ENCODE results near the gene GRN.
"Not testable (repeated sequence)": the region's sequence is repeated elsewhere in the genome, so short reads cannot be mapped to it uniquely, and the experiment has no call there.

GRN gene

GRCh38 chr17:44321246-44322120, 23.6 kb upstream of the GRN start:
- DNase-seq: no peak

DNA sequence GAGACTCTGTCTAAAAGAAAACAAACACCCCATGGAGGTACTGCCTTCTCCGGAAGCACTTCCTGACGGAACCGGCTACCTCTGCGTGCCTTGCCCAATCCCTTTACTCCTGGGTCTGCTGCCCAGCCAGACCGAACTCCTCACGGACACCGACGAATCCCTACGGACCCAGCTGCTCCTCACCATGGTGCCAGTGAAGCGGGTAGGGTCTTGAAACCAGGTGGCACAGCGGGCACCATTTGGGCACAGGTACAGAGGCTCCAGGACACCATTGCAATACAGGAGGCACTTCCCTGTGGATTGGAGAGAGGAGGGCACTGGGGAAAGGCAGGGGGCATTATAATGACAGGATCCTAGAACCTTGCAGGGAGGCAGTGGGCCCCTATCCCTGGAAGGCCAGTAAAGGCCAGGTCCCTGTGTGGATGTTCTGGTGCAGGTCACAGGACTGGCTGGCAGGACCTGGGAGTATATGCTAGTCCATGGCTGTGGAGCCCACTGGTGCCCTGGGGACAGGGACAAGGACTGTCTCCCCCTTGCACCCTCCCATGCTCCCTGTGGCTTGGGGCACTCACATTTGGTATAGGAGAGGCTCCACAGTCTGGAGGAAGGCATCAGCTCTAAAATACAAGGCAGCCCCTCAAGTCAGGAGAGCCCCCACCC, 22.7 kb upstream of the GRN start:
- DNase-seq: no peak

DNA sequence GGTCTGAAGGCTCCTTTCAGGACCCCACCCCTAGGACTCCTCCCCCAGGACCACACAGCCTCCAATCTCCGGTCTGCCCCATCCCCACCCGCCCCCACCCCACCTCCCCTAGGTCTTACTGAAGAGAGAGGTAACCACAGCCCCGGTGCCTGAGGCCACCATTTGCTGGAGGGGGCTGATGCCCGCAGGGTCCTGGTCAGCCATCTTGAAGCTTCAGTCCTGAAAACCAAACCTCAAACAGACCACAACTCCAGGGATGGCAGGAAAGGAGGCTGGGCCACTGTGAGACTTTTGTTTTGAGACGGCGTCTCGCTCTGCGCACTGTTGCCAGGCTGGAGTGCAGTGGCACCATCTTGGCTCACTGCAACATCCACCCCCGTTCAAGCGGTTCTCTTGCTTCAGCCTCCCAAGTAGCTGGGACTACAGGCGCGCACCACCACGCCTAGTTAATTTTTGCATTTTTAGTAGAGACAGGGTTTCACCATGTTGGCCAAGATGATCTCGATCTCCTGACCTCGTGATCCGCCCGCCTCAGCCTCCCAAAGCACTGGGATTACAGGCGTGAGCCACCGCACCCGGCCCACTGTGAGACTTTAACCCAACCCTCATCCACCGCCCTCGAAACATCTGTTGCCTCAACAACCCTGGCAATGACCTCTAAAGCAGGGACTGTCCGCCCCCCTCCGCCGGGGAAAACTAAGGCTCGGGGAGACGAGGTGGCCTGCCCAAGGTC, 21.6 kb upstream of the GRN start:
- no peak for DNase-seq

DNA sequence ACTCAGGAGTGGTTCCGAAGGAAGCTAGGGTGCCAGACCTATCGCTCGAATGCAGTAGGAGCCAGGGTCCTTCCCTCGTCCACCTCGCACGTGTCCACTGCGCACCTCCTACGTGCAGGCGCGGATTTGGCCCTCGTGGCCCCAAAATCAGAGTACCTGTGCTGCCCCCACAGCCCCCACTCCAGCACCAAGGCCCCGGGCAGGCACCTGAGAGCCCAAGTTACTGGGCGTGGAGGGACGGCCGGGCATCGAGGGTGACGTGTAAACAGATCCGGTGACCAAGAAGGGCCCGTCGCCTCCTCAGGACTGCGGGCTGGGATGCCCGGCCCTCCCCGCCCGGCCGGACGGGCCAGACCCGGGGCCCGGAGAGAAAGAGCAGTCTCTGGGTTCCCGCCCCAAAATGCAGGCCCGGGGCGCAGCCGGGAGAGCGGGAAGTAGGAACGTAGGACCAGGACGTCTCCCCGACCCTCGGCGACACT, 21.0 kb upstream of the GRN start:
- DNase-seq: no peak

DNA sequence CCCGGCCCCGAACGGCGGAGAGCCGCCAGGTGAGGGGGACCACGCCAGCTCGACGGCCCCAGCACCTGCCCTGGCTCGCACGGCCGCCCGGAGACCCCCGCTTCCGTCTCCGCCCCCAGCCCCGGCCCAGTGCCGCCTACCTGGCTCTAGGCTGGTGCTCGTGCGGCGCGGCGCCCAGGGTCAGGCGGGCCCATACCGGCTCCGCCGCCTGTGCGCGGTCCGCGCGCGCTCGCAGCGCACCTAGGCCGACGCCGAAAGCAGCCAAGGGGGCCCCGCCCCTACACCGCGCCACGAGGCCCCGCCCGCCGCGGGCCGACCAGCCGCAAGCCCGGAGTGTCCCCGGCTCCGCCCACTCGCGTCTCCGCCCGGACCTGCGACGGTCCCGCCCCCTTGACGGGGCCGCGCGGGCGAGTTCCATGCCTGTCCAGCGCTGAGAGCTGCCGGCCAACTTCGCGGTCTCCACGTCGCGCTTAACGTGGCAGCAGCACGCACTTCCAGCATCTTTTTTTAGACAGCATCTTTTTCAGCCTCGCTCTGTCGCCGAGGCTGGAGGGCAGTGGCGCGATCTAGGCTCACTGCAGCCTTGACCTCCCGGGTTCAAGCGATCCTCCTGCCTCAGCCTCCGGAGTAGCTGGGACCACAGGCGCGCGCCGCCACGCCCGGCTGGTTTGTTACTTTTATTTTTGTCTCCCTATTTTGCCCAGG, 20.4 kb upstream of the GRN start, which contains the start of gene SLC25A39:
TSS of gene SLC25A39 (minus strand) at position 253 of the 705 bp plus-strand sequence. CDS start 1,261 bp downstream, outside the sequence.
- peak; percentile 94 to 95 for DNase-seq

DNA sequence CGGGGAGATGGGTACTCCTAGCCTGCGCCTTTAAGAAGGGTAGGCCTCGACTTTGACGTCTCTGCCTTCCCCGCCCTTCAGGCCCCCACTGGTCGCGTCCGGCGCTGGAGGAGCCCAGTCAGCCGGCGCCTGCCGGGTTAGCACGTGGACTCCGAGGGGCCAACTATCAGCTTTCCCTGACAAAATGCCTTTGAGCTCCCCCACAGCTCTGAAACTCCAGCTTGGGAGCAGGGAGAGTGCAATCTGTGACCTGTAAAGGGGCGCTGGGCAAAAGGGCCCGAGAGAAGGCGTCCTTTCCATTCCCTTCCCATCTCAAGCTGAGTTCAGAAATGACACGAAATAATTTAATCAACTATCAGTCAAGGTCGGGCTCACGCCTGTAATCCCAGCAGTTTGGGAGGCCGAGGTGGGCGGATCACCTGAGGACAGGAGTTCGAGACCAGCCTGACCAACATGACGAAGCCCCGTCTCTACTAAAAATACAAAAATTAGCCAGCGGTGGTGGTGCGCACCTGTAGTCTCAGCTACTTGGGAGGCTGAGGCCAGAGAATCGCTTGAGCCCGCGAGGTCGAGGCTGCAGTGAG, 18.1 kb upstream of the GRN start:
- DNase-seq: peak; percentile 98 to 99

DNA sequence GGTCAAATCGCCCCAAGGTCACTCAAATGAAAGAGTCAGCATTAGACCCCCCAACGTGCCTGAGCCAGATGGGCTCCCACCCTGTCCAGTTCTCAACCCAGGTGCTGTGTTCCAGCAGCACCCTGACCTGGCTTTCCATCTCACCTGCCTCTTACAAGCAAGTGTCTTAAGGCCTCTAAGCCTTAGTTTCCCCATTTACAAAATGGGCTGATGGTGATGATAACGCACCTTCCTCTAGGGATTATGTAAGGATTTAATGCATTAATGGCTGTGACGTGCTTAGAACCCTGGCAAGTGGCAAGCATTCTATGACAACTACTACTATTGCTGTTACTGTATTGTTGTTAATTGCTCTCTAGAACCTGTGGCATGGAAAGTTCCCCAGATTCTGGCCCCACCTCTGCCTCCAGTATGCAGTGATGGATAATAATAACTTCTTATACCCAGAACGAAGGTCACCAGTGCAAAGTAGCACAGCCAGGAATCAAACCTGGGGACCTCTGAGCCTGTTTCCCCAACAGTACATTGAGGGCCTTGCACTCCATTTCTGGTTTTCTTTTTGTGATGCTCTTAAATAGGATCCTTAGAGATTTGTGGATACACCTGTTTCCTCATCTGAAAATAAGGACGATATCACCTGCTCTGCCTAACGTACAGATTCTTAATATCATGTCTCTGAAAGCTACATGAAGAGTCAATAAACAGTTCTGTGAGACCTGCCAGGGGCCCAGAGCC, 17.2 kb upstream of the GRN start:
- no peak for DNase-seq

DNA sequence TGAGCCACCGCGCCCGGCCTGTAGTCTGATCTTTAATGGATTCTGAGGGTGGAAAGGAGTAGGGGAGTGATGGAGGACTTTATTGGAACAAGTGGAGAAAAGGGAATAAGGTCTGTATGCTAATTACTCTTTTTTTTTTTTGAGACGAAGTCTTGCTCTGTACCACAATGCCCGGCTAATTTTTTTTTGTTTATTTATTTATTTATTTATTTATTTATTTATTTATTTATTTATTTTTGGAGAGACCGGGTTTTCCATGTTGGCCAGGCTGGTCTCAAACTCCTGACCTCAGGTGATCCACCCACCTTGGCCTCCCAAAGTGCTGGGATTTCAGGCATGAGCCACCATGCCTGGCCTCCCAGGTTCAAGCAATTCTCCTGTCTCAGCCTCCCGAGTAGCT, 15.6 kb upstream of the GRN start:
- DNase-seq: not testable (repeated sequence)

DNA sequence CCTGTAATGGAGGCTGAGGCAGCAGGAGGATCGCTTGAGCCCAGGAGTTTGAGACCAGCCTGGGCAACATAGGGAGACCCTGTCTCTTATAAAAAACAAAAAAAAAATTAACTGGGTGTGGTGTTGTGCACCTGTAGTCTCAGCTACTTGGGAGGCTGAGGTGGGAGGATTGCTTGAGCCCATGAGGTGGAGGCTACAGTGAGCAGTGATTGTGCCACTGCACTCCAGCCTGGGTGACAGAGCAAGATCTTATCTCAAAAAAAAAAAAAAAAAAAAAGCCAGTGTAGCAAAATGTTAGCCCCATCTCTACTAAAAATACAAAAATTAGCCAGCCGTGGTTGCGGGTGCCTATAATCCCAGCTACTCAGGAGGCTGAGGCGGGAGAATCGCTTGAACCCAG, 14.8 kb upstream of the GRN start:
- DNase-seq: not testable (repeated sequence)

DNA sequence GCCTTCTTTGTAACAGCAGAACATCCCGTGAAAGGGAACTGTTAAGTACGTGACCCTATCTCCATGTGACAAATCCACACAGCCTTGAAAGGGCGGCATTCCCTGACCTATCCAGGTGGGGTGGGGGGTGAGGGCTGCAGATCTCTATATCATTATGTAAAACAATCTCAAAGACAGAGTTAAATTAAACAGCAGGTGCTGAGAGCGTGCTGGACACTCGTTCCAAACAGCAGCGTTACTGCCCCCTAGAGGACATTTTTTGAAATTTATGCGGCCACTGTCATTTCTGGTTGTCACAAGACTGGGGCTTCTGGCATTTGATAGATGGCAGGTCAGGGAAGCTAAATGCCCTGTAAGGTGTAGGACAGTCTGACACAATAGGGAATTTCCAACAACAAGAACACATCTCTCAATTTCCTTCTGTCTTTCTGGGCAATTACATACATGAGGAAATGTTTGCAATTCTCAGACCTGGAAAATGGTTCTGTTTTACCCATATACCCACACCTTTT, 13.8 kb upstream of the GRN start:
- DNase-seq: peak; percentile 92 to 94

- DNase-seq: peak; percentile 28 to 36
Observed at GRCh38 chr17:44333371-44333770, 11.7 kb upstream of the GRN start.

DNA sequence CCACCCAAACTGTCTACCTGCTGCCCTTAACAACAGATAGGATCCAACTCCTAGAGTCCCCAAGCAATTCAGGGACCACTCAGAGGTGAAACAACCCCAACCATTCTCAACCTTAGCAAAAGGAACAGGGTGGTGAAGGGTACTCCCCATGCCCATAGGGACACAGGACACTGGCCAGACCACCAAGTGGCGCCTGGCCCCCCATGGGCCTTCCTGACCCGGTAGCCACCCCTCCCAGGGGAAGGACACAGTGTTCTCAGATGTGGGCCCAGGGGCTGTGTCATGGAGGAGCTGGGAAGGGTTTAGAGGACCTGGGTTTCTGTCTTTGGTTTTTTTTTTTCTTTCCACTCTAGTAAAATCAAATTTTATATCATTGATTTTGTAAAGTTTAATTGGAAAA, 10.8 kb upstream of the GRN start:
- no peak for DNase-seq

DNA sequence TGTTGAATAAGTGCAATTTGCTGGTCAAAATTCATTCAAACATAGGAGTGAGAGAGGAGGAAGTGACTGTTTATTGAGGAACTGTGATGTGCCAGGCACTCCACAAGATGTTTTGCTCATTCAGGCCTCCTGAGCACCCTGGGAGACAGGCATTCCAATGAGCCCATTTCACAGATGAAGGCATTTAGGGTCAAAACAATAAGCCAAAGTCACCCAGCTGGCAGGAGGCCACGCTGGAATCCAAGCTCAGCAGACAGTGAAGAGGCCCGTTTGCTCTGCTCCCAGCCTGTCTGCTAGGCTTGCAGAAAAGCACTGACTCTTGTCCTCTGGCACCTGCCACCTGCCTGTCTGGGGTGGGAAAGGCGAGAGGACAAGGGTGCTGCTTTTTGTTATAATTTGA, 10.4 kb upstream of the GRN start:
- peak; percentile 37 to 39 for DNase-seq

- no peak for DNase-seq
Observed at GRCh38 chr17:44335564-44335963, 9.5 kb upstream of the GRN start.

- no peak for DNase-seq
Observed at GRCh38 chr17:44335968-44336367, 9.1 kb upstream of the GRN start.

GRCh38 chr17:44338702-44339101, 6.4 kb upstream of the GRN start:
- DNase-seq: no peak

DNA sequence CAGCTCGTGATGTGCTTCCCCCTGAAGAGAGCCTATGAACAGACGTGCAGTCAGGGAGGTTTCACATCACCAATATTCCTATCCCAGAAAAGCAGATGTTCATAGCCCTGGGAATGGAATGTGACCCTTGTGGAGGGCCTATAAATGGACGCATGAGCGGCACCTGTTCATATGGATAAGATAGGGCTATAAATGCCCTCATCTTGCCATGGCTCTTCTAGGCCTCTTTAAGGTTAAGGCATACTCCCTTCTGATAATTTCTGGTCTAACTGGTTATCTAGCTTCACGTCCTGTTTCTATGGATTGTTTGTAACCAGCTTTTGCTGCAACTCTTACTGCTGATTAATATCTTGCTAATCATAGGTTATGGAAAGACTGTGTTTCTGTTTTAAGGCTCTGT, 4.5 kb upstream of the GRN start:
- DNase-seq: not testable (repeated sequence)

DNA sequence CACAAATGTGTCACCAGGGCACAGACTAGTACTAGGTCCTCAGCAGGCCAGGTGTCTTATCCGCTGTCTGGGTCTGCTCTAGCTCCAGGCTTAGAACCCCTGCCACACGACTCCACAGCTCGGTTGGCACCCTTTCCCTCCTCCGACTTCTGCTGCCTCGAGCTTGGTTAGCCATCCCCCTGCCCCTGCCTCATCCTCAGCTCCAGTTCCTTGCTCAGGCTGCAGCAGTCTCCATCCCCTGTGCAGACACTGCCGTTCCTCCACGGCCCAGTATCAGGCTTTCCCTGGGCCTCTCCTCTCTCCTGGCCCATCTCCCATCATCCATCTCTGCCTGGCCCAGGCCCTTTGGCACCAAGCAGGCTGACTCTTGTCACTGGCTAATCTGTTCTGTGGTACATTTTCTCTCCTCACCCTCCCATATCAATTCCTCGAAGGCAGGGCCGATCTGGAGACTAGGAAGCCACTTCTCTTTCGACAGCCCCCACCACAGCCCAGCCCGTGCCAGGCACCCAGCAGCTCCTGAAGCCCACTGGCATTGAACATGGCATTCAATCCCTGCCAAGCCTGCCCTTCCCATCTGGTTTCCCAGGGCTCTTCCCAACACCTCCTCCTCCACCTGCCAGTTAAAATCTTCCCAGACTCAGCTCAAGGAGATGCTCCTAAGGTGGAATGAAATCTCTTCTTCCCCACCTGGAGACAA, 1.4 kb upstream of the GRN start:
- no peak for DNase-seq

DNA sequence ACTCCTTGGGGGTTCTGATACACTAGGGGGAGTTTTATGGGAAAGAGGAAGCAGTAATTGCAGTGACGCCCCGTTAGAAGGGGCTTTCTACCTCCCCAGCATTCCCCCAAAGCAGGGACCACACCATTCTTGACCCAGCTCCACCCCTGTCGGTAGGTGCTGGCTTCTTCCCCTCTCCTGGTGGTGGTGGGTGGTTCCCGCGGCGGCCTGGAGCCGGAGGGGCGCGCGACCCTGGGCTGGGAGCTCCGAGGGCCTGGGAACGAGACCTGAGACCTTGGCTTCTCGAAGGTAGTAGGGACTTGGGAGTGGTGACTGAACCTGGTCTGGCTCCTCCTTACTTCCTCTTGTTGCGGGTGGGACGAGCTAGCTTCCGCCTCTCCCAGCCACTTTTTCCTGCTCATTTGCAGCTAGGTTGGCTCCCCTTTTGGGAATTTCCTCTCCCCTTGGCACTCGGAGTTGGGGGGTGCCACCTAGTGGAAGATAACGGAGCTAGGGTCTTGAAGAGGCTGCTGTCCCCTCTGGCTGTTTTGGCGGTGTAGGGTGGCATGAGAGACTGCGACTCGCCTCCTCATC, 438 bp downstream of the GRN start:
- peak; percentile 55 to 66 for DNase-seq
